Measurements from ENCODE around the gene FNDC3A.
"Not testable (repeated sequence)": the region's sequence is repeated elsewhere in the genome, so short reads cannot be mapped to it uniquely, and the experiment has no call there.

FNDC3A gene

GRCh38 chr13:49058761-49059160, 83.0 kb downstream of the FNDC3A start:
- TF ChIP-seq Cebpa-rat (IDR thresholded peaks at IDR 0.05) = no peak
- peaks cover 0 to 38% (median 15%) of the 10 kb centered on the region in 11 experiments; a peak in 13 of 22 replicates for H3K36me3 ChIP-seq
- H3K9me3 ChIP-seq (replicated peaks in 1 of 11) = peaks cover 0 to 5% (median 0%) of the 10 kb centered on the region in 11 experiments; a peak in 1 of 22 replicates
- H3K4me3 ChIP-seq = no peak overlapping the region
- H4K20me1 ChIP-seq = no peaks in the 10 kb centered on the region
- peaks cover 0 to 15% (median 8%) of the 10 kb centered on the region in 10 experiments; a peak in 10 of 20 replicates for H3K4me1 ChIP-seq
- no peak overlapping the region for H3K9ac ChIP-seq
- H3K27ac ChIP-seq = no peak overlapping the region
- H3K4me2 ChIP-seq = no peak overlapping the region
- H3K27me3 ChIP-seq = no peaks in the 10 kb centered on the region

DNA sequence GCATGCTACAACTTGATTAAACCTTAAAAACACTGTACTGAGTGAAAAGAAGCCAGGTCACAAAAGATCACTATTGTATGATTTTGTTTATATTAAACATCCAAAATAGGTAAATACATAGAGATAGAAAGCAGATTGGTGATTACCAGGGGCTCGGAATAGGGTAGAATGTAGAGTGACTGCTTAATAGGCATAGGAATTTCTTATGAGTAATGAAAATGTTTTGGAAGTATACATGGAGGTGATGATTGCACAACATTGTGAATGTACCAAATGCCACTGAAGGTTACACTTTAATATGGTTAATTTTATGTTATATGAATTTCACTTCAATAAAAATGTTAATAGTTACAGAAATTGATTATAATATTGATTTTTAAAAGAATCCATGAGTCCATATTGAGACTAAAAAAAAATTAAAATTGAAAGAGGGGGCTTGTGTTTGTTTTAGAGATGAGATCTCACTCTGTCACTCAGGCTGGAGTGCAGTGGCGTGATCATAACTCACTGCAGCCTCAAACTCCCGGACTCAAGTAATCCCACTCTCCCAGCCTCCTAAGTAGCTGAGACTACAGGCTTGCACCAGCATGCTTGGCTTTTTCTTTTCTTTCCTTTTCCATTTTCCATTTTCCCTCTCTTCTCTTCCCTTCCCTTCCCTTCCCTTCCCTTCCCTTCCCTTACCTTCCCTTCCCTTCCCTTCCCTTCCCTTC, 85.1 kb downstream of the FNDC3A start:
- no peaks in the 10 kb centered on the region for H3K27me3 ChIP-seq
- peaks cover 0 to 5% (median 0%) of the 10 kb centered on the region in 11 experiments; a peak in 1 of 22 replicates for H3K9me3 ChIP-seq (replicated peaks in 1 of 11)
- no peaks in the 10 kb centered on the region for H4K20me1 ChIP-seq
- H3K4me3 ChIP-seq = no peak overlapping the region
- H3K9ac ChIP-seq = no peak overlapping the region
- H3K27ac ChIP-seq = no peak overlapping the region
- peaks cover 0 to 24% (median 10%) of the 10 kb centered on the region in 11 experiments; a peak in 9 of 22 replicates for H3K36me3 ChIP-seq
- no peak overlapping the region for H3K4me2 ChIP-seq
- TF ChIP-seq Cebpa-rat (IDR thresholded peaks at IDR 0.05) = no peak
- H3K4me1 ChIP-seq = peaks cover 0 to 15% (median 8%) of the 10 kb centered on the region in 10 experiments; a peak in 10 of 20 replicates

- not testable (repeated sequence) for H3K27ac ChIP-seq, H4K20me1 ChIP-seq
Measured at GRCh38 chr13:49061388-49061752, 85.7 kb downstream of the FNDC3A start.

GRCh38 chr13:49062297-49062896, 86.7 kb downstream of the FNDC3A start:
- no peaks in the 10 kb centered on the region for H3K27me3 ChIP-seq

More at GRCh38 chr13:49061388-49061752, 85.7 kb downstream of the FNDC3A start:
- peaks cover 0 to 21% (median 9%) of the 10 kb centered on the region in 11 experiments; a peak in 9 of 22 replicates for H3K36me3 ChIP-seq
- H3K4me3 ChIP-seq; H3K9me3 ChIP-seq (replicated peaks in 1 of 11); H3K9ac ChIP-seq; H3K4me2 ChIP-seq; H3K27me3 ChIP-seq: not testable (repeated sequence)
- H3K4me1 ChIP-seq = peaks cover 0 to 15% (median 8%) of the 10 kb centered on the region in 10 experiments; a peak in 10 of 20 replicates

DNA sequence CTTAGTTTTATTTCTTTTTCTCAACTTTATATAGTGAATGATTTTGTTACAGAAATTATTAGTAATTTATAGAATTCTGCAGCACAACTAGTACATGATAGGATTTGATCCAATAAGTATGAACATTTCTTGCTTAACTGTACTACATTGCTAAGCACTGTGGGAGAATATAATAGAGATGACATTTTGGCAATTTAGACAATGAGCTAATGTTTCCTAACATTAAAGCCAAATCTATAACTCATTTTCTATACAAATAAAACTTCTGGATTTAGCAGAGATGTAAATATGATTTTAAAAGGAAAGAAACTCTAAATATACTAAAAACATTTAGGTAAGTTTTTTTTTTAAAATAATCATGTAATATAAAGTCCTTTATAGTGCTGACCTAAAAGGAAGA, 87.3 kb downstream of the FNDC3A start:
- H3K27me3 ChIP-seq = no peaks in the 10 kb centered on the region
- H4K20me1 ChIP-seq = no peaks in the 10 kb centered on the region; a peak in 1 of 22 replicates
- no peak overlapping the region for H3K27ac ChIP-seq
- H3K4me3 ChIP-seq = no peak overlapping the region
- H3K9ac ChIP-seq = no peak overlapping the region
- peaks cover 0 to 15% (median 8%) of the 10 kb centered on the region in 10 experiments; a peak in 10 of 20 replicates for H3K4me1 ChIP-seq
- H3K9me3 ChIP-seq (replicated peaks in 1 of 11) = peaks cover 0 to 10% (median 2%) of the 10 kb centered on the region in 11 experiments; a peak in 12 of 22 replicates
- TF ChIP-seq Cebpa-rat (IDR thresholded peaks at IDR 0.05) = no peak
- peaks cover 3 to 29% (median 13%) of the 10 kb centered on the region in 11 experiments; a peak in 16 of 22 replicates for H3K36me3 ChIP-seq
- H3K4me2 ChIP-seq = 0 out of 22 replicates have a peak overlapping the region, but pooled peaks of 1 of the 11 experiments have one; percentile 76

More at GRCh38 chr13:49062297-49062896, 86.7 kb downstream of the FNDC3A start:
- peaks cover 0 to 27% (median 10%) of the 10 kb centered on the region in 11 experiments; a peak in 9 of 22 replicates for H3K36me3 ChIP-seq
- H3K4me2 ChIP-seq = peak overlapping the region in 6 of 11 experiments; percentile 10 to 76 (median 42); a peak in 8 of 22 replicates
- H3K4me1 ChIP-seq = peaks cover 0 to 15% (median 8%) of the 10 kb centered on the region in 10 experiments; a peak in 10 of 20 replicates
- no peak for TF ChIP-seq Cebpa-rat (IDR thresholded peaks at IDR 0.05)
- peaks cover 0 to 5% (median 0%) of the 10 kb centered on the region in 11 experiments; a peak in 1 of 22 replicates for H3K9me3 ChIP-seq (replicated peaks in 1 of 11)
- no peak overlapping the region; a peak in 1 of 22 replicates for H3K27ac ChIP-seq
- no peak overlapping the region for H3K9ac ChIP-seq
- H4K20me1 ChIP-seq = no peaks in the 10 kb centered on the region; a peak in 1 of 22 replicates
- H3K4me3 ChIP-seq = no peak overlapping the region

GRCh38 chr13:49063497-49063896, 87.8 kb downstream of the FNDC3A start:
- no peaks in the 10 kb centered on the region for H3K27me3 ChIP-seq
- TF ChIP-seq Cebpa-rat (IDR thresholded peaks at IDR 0.05) = no peak
- no peaks in the 10 kb centered on the region; a peak in 1 of 22 replicates for H4K20me1 ChIP-seq
- no peak overlapping the region for H3K9ac ChIP-seq
- H3K4me2 ChIP-seq = no peak overlapping the region
- H3K27ac ChIP-seq = no peak overlapping the region
- H3K9me3 ChIP-seq (replicated peaks in 1 of 11) = peaks cover 0 to 11% (median 7%) of the 10 kb centered on the region in 11 experiments; a peak in 13 of 22 replicates
- peaks cover 4 to 29% (median 13%) of the 10 kb centered on the region in 11 experiments; a peak in 16 of 22 replicates for H3K36me3 ChIP-seq
- H3K4me3 ChIP-seq = no peak overlapping the region
- H3K4me1 ChIP-seq = peaks cover 0 to 15% (median 8%) of the 10 kb centered on the region in 10 experiments; a peak in 10 of 20 replicates

DNA sequence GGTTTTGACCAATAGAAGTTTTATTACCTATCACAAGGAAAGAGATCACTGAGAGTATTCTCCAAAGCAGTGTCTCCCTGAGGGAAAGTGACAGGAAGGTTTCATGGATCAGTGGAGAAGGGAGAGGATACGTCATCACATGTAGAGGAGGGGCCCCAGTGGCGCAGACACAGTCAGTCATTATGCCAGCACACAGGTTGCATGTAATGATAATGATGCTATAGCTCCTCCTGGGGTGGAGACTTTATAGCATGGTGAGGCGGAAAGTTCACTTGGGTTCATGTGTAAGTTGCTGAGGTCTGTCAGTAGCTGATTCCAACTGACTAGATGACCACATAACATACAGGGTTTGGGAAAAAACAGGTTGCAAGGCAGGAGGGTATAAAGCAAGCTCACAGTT, 88.8 kb downstream of the FNDC3A start:
- no peak overlapping the region for H3K27ac ChIP-seq
- no peak overlapping the region for H3K4me2 ChIP-seq
- no peaks in the 10 kb centered on the region; a peak in 1 of 22 replicates for H4K20me1 ChIP-seq
- H3K27me3 ChIP-seq = no peaks in the 10 kb centered on the region
- TF ChIP-seq Cebpa-rat (IDR thresholded peaks at IDR 0.05) = no peak
- H3K36me3 ChIP-seq = peaks cover 6 to 22% (median 13%) of the 10 kb centered on the region in 11 experiments; a peak in 16 of 22 replicates
- peaks cover 0 to 15% (median 8%) of the 10 kb centered on the region in 10 experiments; a peak in 10 of 20 replicates for H3K4me1 ChIP-seq
- no peak overlapping the region for H3K4me3 ChIP-seq
- no peak overlapping the region for H3K9ac ChIP-seq
- H3K9me3 ChIP-seq (replicated peaks in 1 of 11) = peaks cover 0 to 13% (median 9%) of the 10 kb centered on the region in 11 experiments; a peak in 13 of 22 replicates

DNA sequence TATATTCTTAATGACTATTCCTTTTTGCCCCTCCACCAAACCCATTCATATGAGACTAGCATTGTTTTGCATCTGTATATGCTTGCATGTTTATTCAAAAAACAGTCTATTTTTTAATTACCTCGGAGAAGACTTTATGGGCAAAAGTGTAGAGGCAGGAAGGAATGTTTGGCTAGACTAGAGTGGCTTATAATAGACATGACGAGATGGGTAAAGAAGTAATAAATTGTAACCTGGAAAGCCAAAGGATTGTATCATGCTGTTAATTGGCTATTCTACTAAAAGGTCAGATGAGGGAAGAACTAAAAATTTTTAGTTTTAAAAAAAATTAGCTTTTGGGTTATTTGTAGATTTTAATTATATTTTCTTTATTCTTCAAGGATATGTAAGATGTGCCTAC, 91.1 kb downstream of the FNDC3A start:
- H3K4me3 ChIP-seq = no peak overlapping the region
- peaks cover 6 to 34% (median 18%) of the 10 kb centered on the region in 11 experiments; a peak in 18 of 22 replicates for H3K36me3 ChIP-seq
- no peaks in the 10 kb centered on the region; a peak in 1 of 22 replicates for H4K20me1 ChIP-seq
- H3K27ac ChIP-seq = no peak overlapping the region
- no peak overlapping the region for H3K4me2 ChIP-seq
- H3K4me1 ChIP-seq = peaks cover 0 to 13% (median 7%) of the 10 kb centered on the region in 10 experiments; a peak in 10 of 20 replicates
- H3K27me3 ChIP-seq = no peaks in the 10 kb centered on the region
- peaks cover 0 to 13% (median 9%) of the 10 kb centered on the region in 11 experiments; a peak in 13 of 22 replicates for H3K9me3 ChIP-seq (replicated peaks in 1 of 11)
- TF ChIP-seq Cebpa-rat (IDR thresholded peaks at IDR 0.05) = no peak
- no peak overlapping the region for H3K9ac ChIP-seq

DNA sequence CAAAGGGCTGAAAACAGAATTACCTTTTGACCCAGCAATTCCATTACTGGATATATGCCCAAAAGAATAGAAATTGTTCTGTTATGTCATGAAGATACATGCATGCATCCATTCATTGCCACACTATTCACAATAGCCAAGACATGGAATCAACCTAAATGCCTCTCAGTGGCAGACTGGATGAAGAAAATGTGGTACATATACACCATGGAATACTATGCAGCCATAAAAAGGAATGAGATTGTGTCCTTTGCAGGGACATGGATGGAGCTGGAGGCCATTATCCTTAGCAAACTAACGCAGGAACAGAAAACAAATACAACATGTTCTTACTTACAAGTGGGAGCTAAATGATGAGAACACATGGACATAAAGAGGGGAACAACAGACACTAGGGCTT, 92.8 kb downstream of the FNDC3A start:
- H3K27ac ChIP-seq, H3K4me1 ChIP-seq, H3K4me3 ChIP-seq, H4K20me1 ChIP-seq, H3K4me2 ChIP-seq, H3K27me3 ChIP-seq, H3K9ac ChIP-seq: not testable (repeated sequence)
- Histone ChIP-seq H3K9me3 (replicated peaks in 1 of 11) (peaks cover 0 to 13% (median 9%) of the 10 kb centered on the region in 11 experiments; a peak in 13 of 22 replicates), H3K36me3 (peaks cover 6 to 34% (median 18%) of the 10 kb centered on the region in 11 experiments; a peak in 18 of 22 replicates)

- peaks cover 0 to 13% (median 9%) of the 10 kb centered on the region in 11 experiments; a peak in 13 of 22 replicates for H3K9me3 ChIP-seq (replicated peaks in 1 of 11)
- not testable (repeated sequence) for H4K20me1 ChIP-seq, H3K4me3 ChIP-seq, H3K27ac ChIP-seq, H3K4me1 ChIP-seq, H3K4me2 ChIP-seq, H3K9ac ChIP-seq, H3K27me3 ChIP-seq
- H3K36me3 ChIP-seq = peaks cover 6 to 34% (median 18%) of the 10 kb centered on the region in 11 experiments; a peak in 18 of 22 replicates
Measured at GRCh38 chr13:49070021-49070420, 94.3 kb downstream of the FNDC3A start.
